H9 (cell line): ENCODE results near the gene OGFOD2. TPM values are rescaled to one million over a fixed set of nuclear protein-coding genes. Genes with fewer than 3 reads are reported as not detected.

Experiments used
- DNase-seq: peaks from one replicate; pipeline ENCODE4 v3.0.0-alpha.2; 2017
- H2AFZ ChIP-seq: one replicate; pipeline ENCODE4 v1.6.1; 2013; ENCODE audit warnings: mild to moderate bottlenecking, low read length, control low read depth, moderate library complexity
- H2AK5ac ChIP-seq: 2 replicates; pipeline ENCODE4 v1.6.1; 2013; ENCODE audit warnings: low read length, control low read depth, mixed read lengths; ENCODE audit not compliant: insufficient read length
- H2BK120ac ChIP-seq: one replicate; pipeline ENCODE4 v1.6.1; 2013; ENCODE audit warnings: low read depth, mild to moderate bottlenecking, low read length, control low read depth, inconsistent platforms; ENCODE audit not compliant: poor library complexity, severe bottlenecking
- H2BK12ac ChIP-seq: 2 replicates; pipeline ENCODE4 v1.6.1; 2013; ENCODE audit warnings: low read length, control low read depth, mixed read lengths, low read depth; ENCODE audit not compliant: insufficient read length
- H2BK15ac ChIP-seq: 2 replicates; pipeline ENCODE4 v1.6.1; 2013; ENCODE audit warnings: low read depth, low read length, control low read depth
- H2BK20ac ChIP-seq: one replicate; pipeline ENCODE4 v1.6.1; 2013; ENCODE audit warnings: low read depth, mild to moderate bottlenecking, low read length, control low read depth, inconsistent platforms; ENCODE audit not compliant: poor library complexity, severe bottlenecking
- H2BK5ac ChIP-seq: 2 replicates; pipeline ENCODE4 v1.6.1; 2013; ENCODE audit warnings: low read length, control low read depth, mixed read lengths; ENCODE audit not compliant: insufficient read length
- H3K14ac ChIP-seq: 2 replicates; pipeline ENCODE4 v1.6.1; 2013; ENCODE audit warnings: low read length, control low read depth; ENCODE audit not compliant: insufficient read depth
- H3K18ac ChIP-seq: 2 replicates; pipeline ENCODE4 v1.6.1; 2013; ENCODE audit warnings: low read depth, mild to moderate bottlenecking, mixed read lengths, low read length, control low read depth; ENCODE audit not compliant: insufficient read length
- H3K23ac ChIP-seq: 2 replicates; pipeline ENCODE4 v1.6.1; 2013; ENCODE audit warnings: low read length, control low read depth, mixed read lengths, low read depth; ENCODE audit not compliant: insufficient read length
- H3K23me2 ChIP-seq: 2 replicates; pipeline ENCODE4 v1.6.1; 2013; ENCODE audit warnings: low read depth, mild to moderate bottlenecking, mixed read lengths, low read length, control low read depth; ENCODE audit not compliant: insufficient read length, poor library complexity, severe bottlenecking
- H3K27ac ChIP-seq: 2 replicates; pipeline ENCODE4 v1.5.1; 2013; ENCODE audit warnings: low read length, control low read depth, mixed read lengths, low read depth; ENCODE audit not compliant: insufficient read length
- H3K27me3 ChIP-seq: 2 replicates; pipeline ENCODE4 v1.6.1; 2013; ENCODE audit warnings: low read length, control low read depth, inconsistent platforms; ENCODE audit not compliant: insufficient read depth
- H3K4ac ChIP-seq: 2 replicates; pipeline ENCODE4 v1.6.1; 2013; ENCODE audit warnings: low read depth, mild to moderate bottlenecking, control low read depth, inconsistent platforms, low read length, moderate library complexity
- H3K4me1 ChIP-seq: 2 replicates; pipeline ENCODE4 v1.6.1; 2013; ENCODE audit warnings: low read length, control low read depth, inconsistent platforms; ENCODE audit not compliant: insufficient read depth
- H3K4me2 ChIP-seq: 2 replicates; pipeline ENCODE4 v1.6.1; 2013; ENCODE audit warnings: low read length, control low read depth, mixed read lengths; ENCODE audit not compliant: insufficient read length, insufficient read depth
- H3K56ac ChIP-seq: 2 replicates; pipeline ENCODE4 v1.6.1; 2013; ENCODE audit warnings: low read depth, mild to moderate bottlenecking, mixed read lengths, low read length, control low read depth; ENCODE audit not compliant: insufficient read length
- H3K79me1 ChIP-seq: 2 replicates; pipeline ENCODE4 v1.6.1; 2013; ENCODE audit warnings: low read depth, mild to moderate bottlenecking, moderate library complexity, low read length, control low read depth, inconsistent platforms; ENCODE audit not compliant: insufficient read depth, poor library complexity, severe bottlenecking
- H3K79me2 ChIP-seq: 2 replicates; pipeline ENCODE4 v1.6.1; 2013; ENCODE audit warnings: low read length, control low read depth, inconsistent platforms; ENCODE audit not compliant: insufficient read depth
- H3K9ac ChIP-seq: 2 replicates; pipeline ENCODE4 v1.6.1; 2013; ENCODE audit warnings: low read length, control low read depth, mixed read lengths; ENCODE audit not compliant: insufficient read length; ENCODE audit errors: extremely low read depth
- H3K9me3 ChIP-seq: one replicate; pipeline ENCODE4 v1.6.1; 2013; ENCODE audit warnings: low read depth, low read length, inconsistent platforms; ENCODE audit not compliant: control insufficient read depth
- H3T11ph ChIP-seq: one replicate; pipeline ENCODE4 v1.6.1; 2013; ENCODE audit warnings: mild to moderate bottlenecking, low read length, control low read depth, inconsistent platforms
- H4K20me1 ChIP-seq: one replicate; pipeline ENCODE4 v1.6.1; 2013; ENCODE audit not compliant: control insufficient read depth, insufficient read length, insufficient read depth
- H4K5ac ChIP-seq: 2 replicates; pipeline ENCODE4 v1.6.1; 2013; ENCODE audit warnings: low read depth, mild to moderate bottlenecking, mixed read lengths, low read length, control low read depth; ENCODE audit not compliant: insufficient read length
- H4K8ac ChIP-seq: replicated peaks from 2 replicates; pipeline ENCODE4 v1.6.1; 2013; ENCODE audit warnings: low read length, control low read depth, mixed read lengths, low read depth; ENCODE audit not compliant: insufficient read length
- H4K91ac ChIP-seq: 2 replicates; pipeline ENCODE4 v1.6.1; 2013; ENCODE audit warnings: low read depth, mild to moderate bottlenecking, moderate library complexity, mixed read lengths, low read length, control low read depth; ENCODE audit not compliant: insufficient read length
- H3K27ac Mint-ChIP-seq, 3 experiments: 2 replicates in 2 of 3; 3 replicates in 1 of 3; pipeline ENCODE4 v1.8.0; 2020 to 2021; ENCODE audit warnings: mixed read lengths in 3 of 3, mild to moderate bottlenecking in 1 of 3, moderate library complexity in 1 of 3
- H3K27me3 Mint-ChIP-seq: 2 replicates; pipeline ENCODE4 v1.8.0; 2021; ENCODE audit warnings: low read depth, mild to moderate bottlenecking, moderate library complexity, mixed read lengths
- H3K36me3 Mint-ChIP-seq, 3 experiments: 2 replicates in 2 of 3; 3 replicates in 1 of 3; pipeline ENCODE4 v1.8.0; 2020 to 2021; ENCODE audit warnings: low read depth in 3 of 3, mixed read lengths in 3 of 3; ENCODE audit not compliant: insufficient read depth in 1 of 3
- H3K4me1 Mint-ChIP-seq, 2 experiments: 2 replicates each; pipeline ENCODE4 v1.8.0; 2020; ENCODE audit warnings: mixed read lengths in 2 of 2
- H3K4me3 Mint-ChIP-seq, 2 experiments: 2 replicates in 1 of 2; 3 replicates in 1 of 2; pipeline ENCODE4 v1.8.0; 2020 to 2021; ENCODE audit warnings: mild to moderate bottlenecking in 2 of 2, mixed read lengths in 2 of 2, moderate library complexity in 1 of 2
- H3K9me3 Mint-ChIP-seq, 2 experiments: 2 replicates in 1 of 2; 3 replicates in 1 of 2; pipeline ENCODE4 v1.8.0; 2020; ENCODE audit warnings: mild to moderate bottlenecking in 2 of 2, mixed read lengths in 2 of 2, moderate library complexity in 1 of 2
- WGBS: extraction: QIAGEN DNeasy Blood & Tissue Kit; methylation state at CpG from one replicate; pipeline ENCODE4 v1.1.7; 2013; ENCODE audit warnings: missing lambda C conversion rate, low lambda C conversion rate, mixed read lengths; ENCODE audit not compliant: insufficient read length; ENCODE audit errors: extremely low coverage; 5-methylcytosine and 5-hydroxymethylcytosine counted together
- total RNA-seq: library from RNA; stranded (reverse); gene quantifications from 2 replicates; pipeline ENCODE4 v1.2.1, GENCODE V29; 2021
- TF ChIP-seq, protein P1 (sequence below): fragments of 200-600 bp; sonication (generic); conservative IDR thresholded peaks from 3 replicates; pipeline ENCODE4 v1.8.0; 2021; ENCODE audit warnings: antibody characterized with exemption, mild to moderate bottlenecking

OGFOD2 gene
- total RNA-seq, 1 experiment from 2014 or later: 14.7 TPM

DNA sequence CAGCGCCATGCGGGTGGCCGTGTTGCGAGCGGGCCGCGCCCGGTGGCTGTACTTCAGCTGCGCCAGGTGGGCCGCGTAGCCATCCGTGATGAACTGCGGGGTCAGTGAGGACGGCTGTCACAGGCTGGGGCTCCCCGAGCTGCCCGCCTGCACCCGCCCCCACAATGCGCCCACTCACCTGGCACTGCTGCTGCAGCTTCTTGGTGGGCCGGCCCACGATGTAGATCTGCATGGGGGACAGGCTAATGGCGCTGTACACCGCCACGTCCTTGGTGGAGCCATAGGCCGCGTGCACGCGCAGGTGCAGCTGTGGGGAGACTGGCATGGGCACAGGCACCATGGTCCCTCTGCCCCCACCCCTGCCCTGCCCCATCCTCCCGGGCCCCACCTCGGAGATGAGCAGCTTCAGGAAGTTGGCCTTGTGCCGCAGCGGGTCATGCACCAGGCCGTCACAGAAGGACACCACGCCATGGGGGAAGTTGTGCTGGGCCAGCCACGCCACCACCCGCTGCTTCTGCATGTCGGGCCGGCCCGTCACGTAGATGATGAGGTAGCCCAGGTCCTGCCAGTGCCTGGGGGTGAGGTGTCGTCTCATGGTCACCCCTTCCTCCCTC is 11.3 kb downstream of the OGFOD2 start:
- Histone ChIP-seq H2BK20ac (no peak overlapping the region), H2BK120ac (no peak overlapping the region), H2BK12ac (no peak overlapping the region), H3K18ac (no peak overlapping the region), H3K23me2 (peaks cover under 1% of the 10 kb centered on the region), H3K56ac (no peak overlapping the region), H3K27ac (no peak overlapping the region), H4K8ac (no peak overlapping the region), H4K20me1 (no peaks in the 10 kb centered on the region), H2AK5ac (no peak overlapping the region), H3K14ac (no peak overlapping the region), H3K23ac (no peak overlapping the region), H3K4ac (no peak overlapping the region), H3K79me2 (no peaks in the 10 kb centered on the region), H3K9ac (no peak overlapping the region), H2BK5ac (no peak overlapping the region), H4K5ac (no peak overlapping the region), H3K9me3 (no peaks in the 10 kb centered on the region), H3T11ph (no peak overlapping the region), H3K79me1 (no peaks in the 10 kb centered on the region), H3K4me1 (peaks cover 5% of the 10 kb centered on the region; the same call in 1 of the 2 replicates), H4K91ac (no peak overlapping the region), H3K27me3 (no peaks in the 10 kb centered on the region), H2BK15ac (no peak overlapping the region), H2AFZ (no peak overlapping the region), H3K4me2 (no peak overlapping the region)
- peaks cover 5 to 24% of the 10 kb centered on the region in 2 experiments; a peak in 3 of 4 replicates for H3K4me1 Mint-ChIP-seq
- H3K27me3 Mint-ChIP-seq: no peaks in the 10 kb centered on the region
- TF ChIP-seq, protein P1, sequence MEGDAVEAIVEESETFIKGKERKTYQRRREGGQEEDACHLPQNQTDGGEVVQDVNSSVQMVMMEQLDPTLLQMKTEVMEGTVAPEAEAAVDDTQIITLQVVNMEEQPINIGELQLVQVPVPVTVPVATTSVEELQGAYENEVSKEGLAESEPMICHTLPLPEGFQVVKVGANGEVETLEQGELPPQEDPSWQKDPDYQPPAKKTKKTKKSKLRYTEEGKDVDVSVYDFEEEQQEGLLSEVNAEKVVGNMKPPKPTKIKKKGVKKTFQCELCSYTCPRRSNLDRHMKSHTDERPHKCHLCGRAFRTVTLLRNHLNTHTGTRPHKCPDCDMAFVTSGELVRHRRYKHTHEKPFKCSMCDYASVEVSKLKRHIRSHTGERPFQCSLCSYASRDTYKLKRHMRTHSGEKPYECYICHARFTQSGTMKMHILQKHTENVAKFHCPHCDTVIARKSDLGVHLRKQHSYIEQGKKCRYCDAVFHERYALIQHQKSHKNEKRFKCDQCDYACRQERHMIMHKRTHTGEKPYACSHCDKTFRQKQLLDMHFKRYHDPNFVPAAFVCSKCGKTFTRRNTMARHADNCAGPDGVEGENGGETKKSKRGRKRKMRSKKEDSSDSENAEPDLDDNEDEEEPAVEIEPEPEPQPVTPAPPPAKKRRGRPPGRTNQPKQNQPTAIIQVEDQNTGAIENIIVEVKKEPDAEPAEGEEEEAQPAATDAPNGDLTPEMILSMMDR: no peak
- H3K36me3 Mint-ChIP-seq: peaks cover 0 to 15% (median 8%) of the 10 kb centered on the region in 3 experiments; a peak in 3 of 7 replicates
- WGBS: no CpG with 5 or more reads among the region's 40 CpGs
- H3K4me3 Mint-ChIP-seq: no peak overlapping the region
- no peak overlapping the region for H3K27ac Mint-ChIP-seq
- no peak for DNase-seq
- no peaks in the 10 kb centered on the region for H3K9me3 Mint-ChIP-seq
